H9 (cell line): Measurements from ENCODE around the gene ZNF730. TPM values are rescaled to one million over a fixed set of nuclear protein-coding genes. Genes with fewer than 3 reads are reported as not detected.

Source experiments
- DNase-seq: peaks from one replicate; pipeline ENCODE4 v3.0.0-alpha.2; 2017
- H2AFZ ChIP-seq: one replicate; pipeline ENCODE4 v1.6.1; 2013; ENCODE audit warnings: mild to moderate bottlenecking, low read length, control low read depth, moderate library complexity
- H2AK5ac ChIP-seq: 2 replicates; pipeline ENCODE4 v1.6.1; 2013; ENCODE audit warnings: low read length, control low read depth, mixed read lengths; ENCODE audit not compliant: insufficient read length
- H2BK120ac ChIP-seq: one replicate; pipeline ENCODE4 v1.6.1; 2013; ENCODE audit warnings: low read depth, mild to moderate bottlenecking, low read length, control low read depth, inconsistent platforms; ENCODE audit not compliant: poor library complexity, severe bottlenecking
- H2BK12ac ChIP-seq: 2 replicates; pipeline ENCODE4 v1.6.1; 2013; ENCODE audit warnings: low read length, control low read depth, mixed read lengths, low read depth; ENCODE audit not compliant: insufficient read length
- H2BK15ac ChIP-seq: 2 replicates; pipeline ENCODE4 v1.6.1; 2013; ENCODE audit warnings: low read depth, low read length, control low read depth
- H2BK20ac ChIP-seq: one replicate; pipeline ENCODE4 v1.6.1; 2013; ENCODE audit warnings: low read depth, mild to moderate bottlenecking, low read length, control low read depth, inconsistent platforms; ENCODE audit not compliant: poor library complexity, severe bottlenecking
- H2BK5ac ChIP-seq: 2 replicates; pipeline ENCODE4 v1.6.1; 2013; ENCODE audit warnings: low read length, control low read depth, mixed read lengths; ENCODE audit not compliant: insufficient read length
- H3K14ac ChIP-seq: 2 replicates; pipeline ENCODE4 v1.6.1; 2013; ENCODE audit warnings: low read length, control low read depth; ENCODE audit not compliant: insufficient read depth
- H3K18ac ChIP-seq: 2 replicates; pipeline ENCODE4 v1.6.1; 2013; ENCODE audit warnings: low read depth, mild to moderate bottlenecking, mixed read lengths, low read length, control low read depth; ENCODE audit not compliant: insufficient read length
- H3K23ac ChIP-seq: 2 replicates; pipeline ENCODE4 v1.6.1; 2013; ENCODE audit warnings: low read length, control low read depth, mixed read lengths, low read depth; ENCODE audit not compliant: insufficient read length
- H3K23me2 ChIP-seq: 2 replicates; pipeline ENCODE4 v1.6.1; 2013; ENCODE audit warnings: low read depth, mild to moderate bottlenecking, mixed read lengths, low read length, control low read depth; ENCODE audit not compliant: insufficient read length, poor library complexity, severe bottlenecking
- H3K27ac ChIP-seq: 2 replicates; pipeline ENCODE4 v1.5.1; 2013; ENCODE audit warnings: low read length, control low read depth, mixed read lengths, low read depth; ENCODE audit not compliant: insufficient read length
- H3K27me3 ChIP-seq: 2 replicates; pipeline ENCODE4 v1.6.1; 2013; ENCODE audit warnings: low read length, control low read depth, inconsistent platforms; ENCODE audit not compliant: insufficient read depth
- H3K4ac ChIP-seq: 2 replicates; pipeline ENCODE4 v1.6.1; 2013; ENCODE audit warnings: low read depth, mild to moderate bottlenecking, control low read depth, inconsistent platforms, low read length, moderate library complexity
- H3K4me1 ChIP-seq: 2 replicates; pipeline ENCODE4 v1.6.1; 2013; ENCODE audit warnings: low read length, control low read depth, inconsistent platforms; ENCODE audit not compliant: insufficient read depth
- H3K4me2 ChIP-seq: 2 replicates; pipeline ENCODE4 v1.6.1; 2013; ENCODE audit warnings: low read length, control low read depth, mixed read lengths; ENCODE audit not compliant: insufficient read length, insufficient read depth
- H3K56ac ChIP-seq: 2 replicates; pipeline ENCODE4 v1.6.1; 2013; ENCODE audit warnings: low read depth, mild to moderate bottlenecking, mixed read lengths, low read length, control low read depth; ENCODE audit not compliant: insufficient read length
- H3K79me1 ChIP-seq: 2 replicates; pipeline ENCODE4 v1.6.1; 2013; ENCODE audit warnings: low read depth, mild to moderate bottlenecking, moderate library complexity, low read length, control low read depth, inconsistent platforms; ENCODE audit not compliant: insufficient read depth, poor library complexity, severe bottlenecking
- H3K79me2 ChIP-seq: 2 replicates; pipeline ENCODE4 v1.6.1; 2013; ENCODE audit warnings: low read length, control low read depth, inconsistent platforms; ENCODE audit not compliant: insufficient read depth
- H3K9ac ChIP-seq: 2 replicates; pipeline ENCODE4 v1.6.1; 2013; ENCODE audit warnings: low read length, control low read depth, mixed read lengths; ENCODE audit not compliant: insufficient read length; ENCODE audit errors: extremely low read depth
- H3K9me3 ChIP-seq: one replicate; pipeline ENCODE4 v1.6.1; 2013; ENCODE audit warnings: low read depth, low read length, inconsistent platforms; ENCODE audit not compliant: control insufficient read depth
- H3T11ph ChIP-seq: one replicate; pipeline ENCODE4 v1.6.1; 2013; ENCODE audit warnings: mild to moderate bottlenecking, low read length, control low read depth, inconsistent platforms
- H4K20me1 ChIP-seq: one replicate; pipeline ENCODE4 v1.6.1; 2013; ENCODE audit not compliant: control insufficient read depth, insufficient read length, insufficient read depth
- H4K5ac ChIP-seq: 2 replicates; pipeline ENCODE4 v1.6.1; 2013; ENCODE audit warnings: low read depth, mild to moderate bottlenecking, mixed read lengths, low read length, control low read depth; ENCODE audit not compliant: insufficient read length
- H4K8ac ChIP-seq: replicated peaks from 2 replicates; pipeline ENCODE4 v1.6.1; 2013; ENCODE audit warnings: low read length, control low read depth, mixed read lengths, low read depth; ENCODE audit not compliant: insufficient read length
- H4K91ac ChIP-seq: 2 replicates; pipeline ENCODE4 v1.6.1; 2013; ENCODE audit warnings: low read depth, mild to moderate bottlenecking, moderate library complexity, mixed read lengths, low read length, control low read depth; ENCODE audit not compliant: insufficient read length
- H3K27ac Mint-ChIP-seq, 3 experiments: 2 replicates in 2 of 3; 3 replicates in 1 of 3; pipeline ENCODE4 v1.8.0; 2020 to 2021; ENCODE audit warnings: mixed read lengths in 3 of 3, mild to moderate bottlenecking in 1 of 3, moderate library complexity in 1 of 3
- H3K27me3 Mint-ChIP-seq: 2 replicates; pipeline ENCODE4 v1.8.0; 2021; ENCODE audit warnings: low read depth, mild to moderate bottlenecking, moderate library complexity, mixed read lengths
- H3K36me3 Mint-ChIP-seq, 3 experiments: 2 replicates in 2 of 3; 3 replicates in 1 of 3; pipeline ENCODE4 v1.8.0; 2020 to 2021; ENCODE audit warnings: low read depth in 3 of 3, mixed read lengths in 3 of 3; ENCODE audit not compliant: insufficient read depth in 1 of 3
- H3K4me1 Mint-ChIP-seq, 2 experiments: 2 replicates each; pipeline ENCODE4 v1.8.0; 2020; ENCODE audit warnings: mixed read lengths in 2 of 2
- H3K4me3 Mint-ChIP-seq, 2 experiments: 2 replicates in 1 of 2; 3 replicates in 1 of 2; pipeline ENCODE4 v1.8.0; 2020 to 2021; ENCODE audit warnings: mild to moderate bottlenecking in 2 of 2, mixed read lengths in 2 of 2, moderate library complexity in 1 of 2
- H3K9me3 Mint-ChIP-seq, 2 experiments: 2 replicates in 1 of 2; 3 replicates in 1 of 2; pipeline ENCODE4 v1.8.0; 2020; ENCODE audit warnings: mild to moderate bottlenecking in 2 of 2, mixed read lengths in 2 of 2, moderate library complexity in 1 of 2
- CTCF ChIP-seq: fragments of 200-600 bp; sonication (generic); conservative IDR thresholded peaks from 3 replicates; pipeline ENCODE4 v1.8.0; 2021; ENCODE audit warnings: antibody characterized with exemption, mild to moderate bottlenecking
- WGBS: extraction: QIAGEN DNeasy Blood & Tissue Kit; methylation state at CpG from one replicate; pipeline ENCODE4 v1.1.7; 2013; ENCODE audit warnings: missing lambda C conversion rate, low lambda C conversion rate, mixed read lengths; ENCODE audit not compliant: insufficient read length; ENCODE audit errors: extremely low coverage; 5-methylcytosine and 5-hydroxymethylcytosine counted together
- total RNA-seq: library from RNA; stranded (reverse); gene quantifications from 2 replicates; pipeline ENCODE4 v1.2.1, GENCODE V29; 2021

The ZNF730 gene
- total RNA-seq, 1 experiment from 2014 or later, result 19.7 TPM

- H2BK5ac ChIP-seq, result no peak overlapping the region
- H3K79me2 ChIP-seq, result no peaks in the 10 kb centered on the region; the same call in 1 of the 2 replicates
- no peak overlapping the region for H2BK12ac ChIP-seq
- H3K4me1 Mint-ChIP-seq, result no peaks in the 10 kb centered on the region
- no peak overlapping the region for H3T11ph ChIP-seq
- no peak overlapping the region for H3K4me3 Mint-ChIP-seq
- no peak overlapping the region for H3K4me2 ChIP-seq
- no peak overlapping the region for H2BK120ac ChIP-seq
- peaks cover 68 to 76% (median 76%) of the 10 kb centered on the region in 3 experiments for H3K36me3 Mint-ChIP-seq
- no peaks in the 10 kb centered on the region for H3K9me3 ChIP-seq
- H2BK15ac ChIP-seq, result no peak overlapping the region
- H3K27me3 Mint-ChIP-seq, result no peaks in the 10 kb centered on the region
- no peaks in the 10 kb centered on the region for H4K20me1 ChIP-seq
- H4K8ac ChIP-seq, result no peak overlapping the region
- H3K27ac Mint-ChIP-seq, result 0 out of 7 replicates have a peak overlapping the region, but pooled peaks of 1 of the 3 experiments have one; percentile 18
- no peaks in the 10 kb centered on the region for H3K4me1 ChIP-seq
- H2AFZ ChIP-seq, result no peak overlapping the region
- peaks cover 0 to 3% of the 10 kb centered on the region in 2 experiments; a peak in 2 of 5 replicates for H3K9me3 Mint-ChIP-seq
- H2AK5ac ChIP-seq, result no peak overlapping the region
- H3K9ac ChIP-seq, result no peak overlapping the region
- no peak for TF ChIP-seq CTCF
- H3K27me3 ChIP-seq, result no peaks in the 10 kb centered on the region
- no peak overlapping the region for H3K27ac ChIP-seq
- H4K91ac ChIP-seq, result no peak overlapping the region
- H3K18ac ChIP-seq, result no peak overlapping the region
- H2BK20ac ChIP-seq, result no peak overlapping the region
- H3K23me2 ChIP-seq, result no peaks in the 10 kb centered on the region
- no peak for DNase-seq
- H3K79me1 ChIP-seq, result peaks cover 8% of the 10 kb centered on the region
- H3K23ac ChIP-seq, result no peak overlapping the region
- no peak overlapping the region for H4K5ac ChIP-seq
- H3K56ac ChIP-seq, result no peak overlapping the region
- H3K4ac ChIP-seq, result no peak overlapping the region
- H3K14ac ChIP-seq, result no peak overlapping the region
- no CpG with 5 or more reads among the region's 4 CpGs for whole genome bisulfite sequencing
These were observed 15.6 kb upstream of the ZNF730 start for GRCh38 chr19:23101241-23101640.
